Karpas-422 (cell line): ENCODE measurements around the gene UBASH3A. TPM values are rescaled to one million over a fixed set of nuclear protein-coding genes. Genes with fewer than 3 reads are reported as not detected.

Source experiments
- DNase-seq: peaks from one replicate; pipeline ENCODE4 v3.0.0-alpha.2; 2015
- H2AFZ ChIP-seq: fragments of 200-600 bp; sonication (generic); 2 replicates; pipeline ENCODE4 v1.6.1; 2014; ENCODE audit warnings: antibody characterized with exemption, low read length, mixed read lengths
- H3K27ac ChIP-seq: fragments of 200-600 bp; sonication (generic); 2 replicates; pipeline ENCODE4 v1.5.1; 2014; ENCODE audit warnings: mild to moderate bottlenecking, low read length, moderate library complexity
- H3K27me3 ChIP-seq: fragments of 200-600 bp; sonication (generic); 2 replicates; pipeline ENCODE4 v1.6.1; 2014; ENCODE audit warnings: low read length, mixed read lengths
- H3K36me3 ChIP-seq: fragments of 200-600 bp; sonication (generic); 2 replicates; pipeline ENCODE4 v1.6.1; 2014; ENCODE audit warnings: low read length, mixed read lengths; ENCODE audit not compliant: insufficient read depth
- H3K4me1 ChIP-seq: fragments of 200-600 bp; sonication (generic); 2 replicates; pipeline ENCODE4 v1.6.1; 2014; ENCODE audit warnings: mild to moderate bottlenecking, low read length, mixed read lengths
- H3K4me2 ChIP-seq: fragments of 200-600 bp; sonication (generic); 2 replicates; pipeline ENCODE4 v1.6.1; 2014; ENCODE audit warnings: low read length, low read depth, mild to moderate bottlenecking; ENCODE audit not compliant: poor library complexity, severe bottlenecking
- H3K4me3 ChIP-seq: fragments of 200-600 bp; sonication (generic); 2 replicates; pipeline ENCODE4 v1.5.1; 2014; ENCODE audit warnings: mild to moderate bottlenecking, antibody characterized with exemption, low read length, mixed read lengths
- H3K79me2 ChIP-seq: fragments of 200-600 bp; sonication (generic); 2 replicates; pipeline ENCODE4 v1.6.1; 2014; ENCODE audit warnings: mild to moderate bottlenecking, low read length, mixed read lengths
- H3K9ac ChIP-seq: fragments of 200-600 bp; sonication (generic); 2 replicates; pipeline ENCODE4 v1.6.0; 2014; ENCODE audit warnings: low read length
- H3K9me2 ChIP-seq: fragments of 200-600 bp; sonication (generic), shearing (Covaris generic); replicated peaks from 2 replicates; pipeline ENCODE4 v1.6.0; 2014; ENCODE audit warnings: mild to moderate bottlenecking, low read length, moderate library complexity; ENCODE audit not compliant: insufficient read depth
- H3K9me3 ChIP-seq: fragments of 300-700, 200-600 bp; sonication (generic); 2 replicates; pipeline ENCODE4 v1.6.1; 2014; ENCODE audit warnings: low read length, mixed read lengths
- H4K20me1 ChIP-seq: fragments of 200-600 bp; sonication (generic); 2 replicates; pipeline ENCODE4 v1.6.1; 2014; ENCODE audit warnings: mild to moderate bottlenecking, antibody characterized with exemption, low read length, low read depth; ENCODE audit not compliant: insufficient read depth
- total RNA-seq: library from RNA; depleted of rRNA; stranded (reverse); fragments of >200 nt; shearing (Covaris generic); gene quantifications from 2 replicates; pipeline ENCODE4 v1.2.3, GENCODE V29; 2014; ENCODE audit warnings: low replicate concordance

Gene UBASH3A
- total RNA-seq, 1 experiment from 2014 or later = not detected

DNA sequence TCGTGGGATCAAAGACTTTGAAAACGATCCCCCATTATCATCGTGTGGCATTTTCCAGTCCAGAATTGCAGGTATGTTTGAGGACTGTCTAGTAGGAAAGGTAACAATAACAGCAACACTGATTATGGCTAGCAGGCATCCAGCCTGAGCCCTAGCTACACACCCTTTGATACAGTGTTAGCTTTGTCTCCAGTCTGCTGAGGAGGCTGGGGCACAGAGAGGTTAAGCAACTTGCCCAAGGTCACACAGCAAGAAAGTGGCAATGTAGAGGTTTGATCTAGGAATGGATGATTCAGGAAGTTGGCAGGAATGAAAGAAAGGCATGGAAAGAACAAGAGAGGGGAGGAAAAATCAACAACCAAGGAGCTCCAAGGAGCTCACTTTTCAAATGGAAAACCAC lies 31.2 kb downstream of the UBASH3A start:
- H3K4me1 ChIP-seq = no peaks in the 10 kb centered on the region
- no peak overlapping the region for H3K27ac ChIP-seq
- no peak for DNase-seq
- no peaks in the 10 kb centered on the region for H3K79me2 ChIP-seq
- no peaks in the 10 kb centered on the region for H3K9me3 ChIP-seq
- H3K27me3 ChIP-seq = no peaks in the 10 kb centered on the region; the same call in 1 of the 2 replicates
- H3K9me2 ChIP-seq = no peaks in the 10 kb centered on the region
- H3K36me3 ChIP-seq = no peaks in the 10 kb centered on the region
- H2AFZ ChIP-seq = no peak overlapping the region
- H3K4me2 ChIP-seq = no peak overlapping the region
- H4K20me1 ChIP-seq = no peaks in the 10 kb centered on the region
- no peak overlapping the region for H3K4me3 ChIP-seq
- no peak overlapping the region for H3K9ac ChIP-seq

DNA sequence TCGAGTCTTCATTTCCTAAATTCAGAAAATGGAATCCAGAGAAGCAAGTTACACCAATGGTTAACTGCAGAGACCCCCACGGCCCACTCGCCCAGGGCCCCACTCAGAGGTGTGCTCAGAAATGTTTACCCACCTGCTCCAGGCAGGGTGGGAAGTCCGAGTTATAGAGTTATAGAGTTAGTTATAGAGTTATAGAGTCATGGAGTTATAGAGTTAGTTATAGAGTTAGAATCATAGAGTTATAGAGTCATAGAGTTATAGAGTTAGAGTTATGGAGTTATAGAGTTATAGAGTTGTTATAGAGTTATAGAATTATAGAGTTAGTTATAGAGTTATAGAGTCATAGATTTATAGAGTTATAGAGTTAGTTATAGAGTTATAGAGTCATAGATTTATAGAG lies 31.7 kb downstream of the UBASH3A start:
- H3K36me3 ChIP-seq = no peaks in the 10 kb centered on the region

GRCh38 chr21:42435833-42436232 lies 32.1 kb downstream of the UBASH3A start:
- Histone ChIP-seq H3K9ac (no peak overlapping the region), H3K4me1 (no peaks in the 10 kb centered on the region), H4K20me1 (no peaks in the 10 kb centered on the region), H3K27me3 (no peaks in the 10 kb centered on the region; the same call in 1 of the 2 replicates), H3K9me3 (no peaks in the 10 kb centered on the region), H3K79me2 (no peaks in the 10 kb centered on the region), H3K36me3 (no peaks in the 10 kb centered on the region), H2AFZ (no peak overlapping the region), H3K27ac (no peak overlapping the region), H3K4me2 (no peak overlapping the region), H3K9me2 (no peaks in the 10 kb centered on the region), H3K4me3 (no peak overlapping the region)
- no peak for DNase-seq

More for the DNA sequence above, 31.7 kb downstream of the UBASH3A start:
- Histone ChIP-seq H3K27me3 (no peaks in the 10 kb centered on the region; the same call in 1 of the 2 replicates), H2AFZ (no peak overlapping the region), H3K79me2 (no peaks in the 10 kb centered on the region), H3K9me3 (no peaks in the 10 kb centered on the region), H3K9me2 (no peaks in the 10 kb centered on the region), H3K4me3 (no peak overlapping the region), H4K20me1 (no peaks in the 10 kb centered on the region), H3K27ac (no peak overlapping the region), H3K4me2 (no peak overlapping the region), H3K9ac (no peak overlapping the region), H3K4me1 (no peaks in the 10 kb centered on the region)
- DNase-seq = no peak

GRCh38 chr21:42436914-42437313 lies 33.2 kb downstream of the UBASH3A start:
- Histone ChIP-seq H3K79me2 (no peaks in the 10 kb centered on the region), H3K36me3 (no peaks in the 10 kb centered on the region), H3K9me2 (no peaks in the 10 kb centered on the region), H2AFZ (no peak overlapping the region), H3K9ac (no peak overlapping the region), H3K27ac (no peak overlapping the region), H3K4me1 (no peaks in the 10 kb centered on the region), H3K4me2 (no peak overlapping the region), H3K9me3 (no peaks in the 10 kb centered on the region), H3K4me3 (no peak overlapping the region), H4K20me1 (0 out of 2 replicates have a peak, but pooled peaks cover 4% of the 10 kb centered on the region), H3K27me3 (no peaks in the 10 kb centered on the region; the same call in 1 of the 2 replicates)
- DNase-seq = no peak

DNA sequence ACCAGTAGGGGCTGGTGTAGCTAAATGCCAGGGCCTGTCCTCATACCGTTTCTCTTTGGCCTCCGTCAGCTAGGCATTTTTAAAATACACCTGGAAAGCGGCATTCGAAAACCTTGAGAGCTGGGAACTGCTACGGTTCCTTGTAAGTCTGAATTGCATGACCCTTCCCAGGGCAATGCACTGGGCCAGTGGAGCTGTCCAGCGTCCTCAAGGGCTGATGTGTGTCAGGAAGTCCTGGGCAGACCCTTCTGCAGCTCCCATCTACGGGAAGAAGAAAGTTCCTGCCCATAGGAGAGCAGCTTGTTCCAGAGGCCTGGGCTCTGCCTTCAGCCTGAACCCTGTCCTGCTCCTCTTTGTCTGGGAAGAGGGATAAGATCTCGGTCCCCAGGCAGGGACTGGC lies 34.1 kb downstream of the UBASH3A start:
- no peak for DNase-seq
- no peaks in the 10 kb centered on the region for H3K9me3 ChIP-seq
- H3K4me3 ChIP-seq = no peak overlapping the region
- H3K79me2 ChIP-seq = no peaks in the 10 kb centered on the region
- H4K20me1 ChIP-seq = 0 out of 2 replicates have a peak, but pooled peaks cover 6% of the 10 kb centered on the region
- H3K27me3 ChIP-seq = no peaks in the 10 kb centered on the region; the same call in 1 of the 2 replicates
- no peak overlapping the region for H3K9ac ChIP-seq
- no peak overlapping the region for H3K27ac ChIP-seq
- no peak overlapping the region for H2AFZ ChIP-seq
- no peak overlapping the region for H3K4me2 ChIP-seq
- H3K9me2 ChIP-seq = no peaks in the 10 kb centered on the region
- no peaks in the 10 kb centered on the region for H3K4me1 ChIP-seq
- H3K36me3 ChIP-seq = no peaks in the 10 kb centered on the region

- Histone ChIP-seq H3K4me3 (no peak overlapping the region), H2AFZ (no peak overlapping the region), H3K79me2 (no peaks in the 10 kb centered on the region), H3K36me3 (no peaks in the 10 kb centered on the region), H3K9me2 (no peaks in the 10 kb centered on the region), H3K4me1 (no peaks in the 10 kb centered on the region), H3K27ac (no peak overlapping the region), H3K27me3 (no peaks in the 10 kb centered on the region), H3K4me2 (no peak overlapping the region), H4K20me1 (0 out of 2 replicates have a peak, but pooled peaks cover 6% of the 10 kb centered on the region), H3K9ac (no peak overlapping the region), H3K9me3 (no peaks in the 10 kb centered on the region)
- DNase-seq = no peak
Observed at GRCh38 chr21:42438316-42439205, 34.9 kb downstream of the UBASH3A start.

- Histone ChIP-seq H4K20me1 (0 out of 2 replicates have a peak, but pooled peaks cover 6% of the 10 kb centered on the region), H3K4me3 (no peak overlapping the region), H3K27me3 (no peaks in the 10 kb centered on the region), H3K79me2 (no peaks in the 10 kb centered on the region), H3K9ac (no peak overlapping the region), H3K9me3 (no peaks in the 10 kb centered on the region), H2AFZ (no peak overlapping the region), H3K4me1 (no peaks in the 10 kb centered on the region), H3K4me2 (no peak overlapping the region), H3K27ac (no peak overlapping the region), H3K9me2 (no peaks in the 10 kb centered on the region), H3K36me3 (no peaks in the 10 kb centered on the region)
- no peak for DNase-seq
Observed at GRCh38 chr21:42439284-42440186, 35.8 kb downstream of the UBASH3A start.
